HG03460 (cell line): Measurements from ENCODE around the gene ZNF831.

Source experiments
- ATAC-seq: cut with Tn5 transposase; IDR thresholded peaks from one replicate; pipeline ENCODE4 v1.9.1; 2021; ENCODE audit not compliant: unreplicated experiment

The ZNF831 gene

DNA sequence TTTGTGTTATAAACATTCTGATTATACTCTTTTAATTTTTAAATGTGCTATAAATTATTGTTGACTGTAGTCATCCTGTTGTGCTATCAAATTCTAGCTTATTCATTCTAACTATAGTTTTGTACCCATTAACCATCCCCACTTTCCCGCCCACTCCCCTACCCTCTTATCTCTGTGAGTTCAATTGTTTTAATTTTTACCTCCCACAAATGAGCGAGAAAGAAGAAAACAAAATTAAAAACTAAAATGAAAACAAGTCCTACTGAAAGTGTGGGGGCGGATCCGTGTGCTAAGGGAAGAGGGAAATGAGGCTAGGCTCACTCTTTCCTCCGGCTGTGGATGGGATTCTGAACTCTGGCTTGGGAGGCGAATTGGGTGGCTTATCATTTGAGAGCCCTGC, 6.6 kb upstream of the ZNF831 start:
- no peak for ATAC-seq

DNA sequence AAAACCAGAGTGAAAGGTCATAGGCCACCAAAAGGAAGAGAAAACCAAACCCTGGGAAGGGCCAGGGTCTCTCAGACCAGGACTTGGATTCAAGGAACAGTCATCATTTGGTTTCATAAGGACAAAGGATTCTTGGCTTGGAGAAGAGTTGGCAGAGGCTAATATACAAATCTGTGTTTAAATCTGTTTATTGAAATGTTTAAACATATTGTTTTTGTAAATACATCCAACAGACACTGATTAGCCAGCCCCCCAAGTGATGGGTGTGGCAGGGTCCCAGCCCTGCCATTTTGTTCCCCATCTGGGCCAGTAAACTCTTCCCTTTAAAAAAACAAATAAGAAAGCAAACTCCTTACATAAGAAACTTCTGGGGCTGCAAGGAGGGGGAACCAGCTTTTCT, 6.1 kb upstream of the ZNF831 start:
- ATAC-seq, result no peak

DNA sequence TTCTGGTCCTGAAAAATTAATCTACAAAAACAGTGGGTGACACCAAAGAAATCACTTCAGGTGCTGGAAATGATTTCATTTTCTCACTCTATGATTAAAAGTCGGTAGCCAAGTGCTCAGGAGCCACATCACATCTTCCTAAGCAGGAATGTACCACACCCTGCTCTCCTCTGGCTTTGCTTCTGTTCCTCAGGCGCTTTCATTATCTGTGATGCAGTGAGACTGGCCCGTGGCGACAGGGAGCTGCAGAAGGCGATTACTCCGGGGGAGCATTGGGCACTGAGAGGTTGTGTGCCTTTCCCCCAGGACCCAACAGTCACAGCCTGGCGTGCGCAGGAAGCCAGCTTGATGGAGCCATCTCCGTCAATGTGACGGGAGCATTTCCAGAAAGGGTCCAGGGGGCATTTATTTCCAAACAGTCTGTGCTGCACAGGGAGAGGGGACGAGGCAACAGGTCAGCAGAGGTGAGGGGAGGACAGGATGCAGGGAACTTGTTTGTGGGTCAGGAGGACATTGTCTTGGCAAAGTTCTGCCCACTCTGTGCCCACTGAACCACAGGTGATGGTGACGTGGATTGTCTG, 5.6 kb upstream of the ZNF831 start:
- ATAC-seq, result no peak

DNA sequence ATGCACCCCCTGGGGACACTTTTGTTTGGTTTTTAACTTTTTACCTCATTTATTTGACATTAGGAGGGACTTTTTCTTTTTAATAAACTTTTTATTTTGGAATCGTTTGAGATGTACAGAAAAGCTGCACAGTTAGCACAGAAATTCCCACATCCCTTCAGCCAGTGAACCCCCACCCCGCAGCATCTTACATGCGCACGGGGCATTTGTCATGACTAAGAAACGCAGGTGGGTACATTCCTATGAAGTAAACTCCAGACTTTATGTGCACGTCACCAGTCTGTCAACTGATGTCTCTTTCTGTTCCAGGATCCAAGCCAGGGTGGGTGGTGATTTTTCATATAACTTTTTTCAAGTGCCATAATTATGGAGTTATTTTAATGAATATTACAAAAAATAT, 4.9 kb upstream of the ZNF831 start:
- ATAC-seq, result no peak

GRCh38 chr20:59159091-59159490, 4.5 kb upstream of the ZNF831 start:
- no peak for ATAC-seq

DNA sequence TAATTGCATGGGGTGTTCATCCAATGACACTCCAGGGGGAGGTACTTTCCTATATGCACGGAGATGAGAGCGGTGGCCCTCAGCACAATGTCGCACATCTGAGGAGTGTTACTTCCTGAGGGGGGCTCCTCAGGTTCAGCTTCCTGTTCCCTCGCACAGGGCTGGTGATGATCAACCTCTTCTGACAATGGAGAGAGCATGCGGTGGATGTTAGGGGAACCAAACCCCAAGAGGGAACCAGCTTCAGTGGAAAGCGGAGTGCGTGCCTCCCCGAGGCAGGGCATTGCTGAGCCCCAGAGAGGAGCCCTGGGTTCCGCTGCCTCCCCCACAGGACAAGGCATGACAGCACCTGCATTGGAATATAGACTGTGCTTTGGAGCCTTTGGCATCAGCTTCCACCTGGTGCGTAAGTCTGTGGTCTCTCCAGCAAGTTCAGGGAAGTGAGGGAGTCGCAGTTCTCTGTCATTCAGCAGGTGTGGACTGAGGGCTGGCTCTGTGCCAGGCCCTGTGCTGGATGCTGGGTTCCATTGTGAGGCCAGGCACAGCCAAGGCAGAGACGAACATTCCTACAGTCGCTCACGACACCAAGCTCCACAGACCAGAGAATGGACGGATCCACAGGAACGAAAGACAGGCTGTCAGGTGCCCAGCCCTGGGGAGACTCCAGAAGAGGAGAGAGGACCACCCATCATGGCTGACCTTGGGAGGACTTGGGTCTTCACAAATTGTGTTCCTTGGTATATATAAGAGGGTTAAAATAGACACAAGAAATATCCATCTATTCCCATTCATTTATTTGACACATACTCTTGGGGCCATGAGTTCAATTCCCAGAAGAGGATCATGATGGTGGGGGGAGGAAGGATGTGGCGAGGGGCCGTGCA, 3.9 kb upstream of the ZNF831 start:
- no peak for ATAC-seq

- no peak for ATAC-seq
Observed at GRCh38 chr20:59160389-59161115, 3.1 kb upstream of the ZNF831 start.

GRCh38 chr20:59161721-59162120, 1.9 kb upstream of the ZNF831 start:
- no peak for ATAC-seq

- no peak for ATAC-seq
Observed at GRCh38 chr20:59164686-59165391, 1.2 kb downstream of the ZNF831 start.

DNA sequence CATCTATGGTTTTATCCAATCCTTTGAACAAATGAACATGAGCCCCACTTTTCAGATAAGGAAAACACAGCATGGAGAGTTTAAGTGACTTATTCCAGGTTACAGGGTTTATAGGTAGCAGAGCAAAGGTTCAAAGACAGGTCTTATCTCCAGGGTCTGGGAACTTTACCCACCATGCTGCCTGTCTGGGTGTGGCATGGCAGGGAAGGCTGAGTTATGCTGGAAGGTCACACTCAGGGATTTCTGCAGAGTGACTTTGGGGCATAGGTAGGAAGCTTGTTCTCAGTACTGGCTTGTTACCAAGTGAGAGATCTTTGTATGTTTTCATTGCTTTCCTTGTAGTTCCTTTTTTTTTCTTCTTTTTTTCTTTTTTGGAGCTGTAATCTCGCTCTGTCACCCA, 1.8 kb downstream of the ZNF831 start:
- no peak for ATAC-seq

GRCh38 chr20:59165891-59166709, 2.5 kb downstream of the ZNF831 start:
- no peak for ATAC-seq

- no peak for ATAC-seq
Observed at GRCh38 chr20:59170406-59171349, 7.1 kb downstream of the ZNF831 start.

DNA sequence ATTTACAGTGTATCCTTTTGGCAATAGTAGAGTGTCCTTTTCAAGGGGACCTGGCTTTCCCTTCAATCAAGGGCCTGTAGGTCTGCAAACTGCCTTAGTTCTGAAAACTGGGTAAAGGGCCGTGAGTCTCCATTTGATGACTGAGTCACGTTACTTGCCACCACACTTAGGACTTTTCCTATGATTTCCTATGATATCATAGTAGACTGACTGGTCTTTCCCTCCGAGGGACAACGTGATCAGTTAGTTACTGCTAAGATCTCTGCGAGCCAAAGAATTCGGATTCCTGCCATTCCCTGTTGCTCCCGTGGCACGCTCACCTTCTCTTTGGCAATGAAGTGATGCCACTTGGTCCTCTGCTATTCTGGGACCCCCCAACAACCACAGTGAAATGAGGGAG, 8.4 kb downstream of the ZNF831 start:
- ATAC-seq, result no peak

- ATAC-seq, result no peak
Observed at GRCh38 chr20:59173938-59174491, 10.4 kb downstream of the ZNF831 start.

DNA sequence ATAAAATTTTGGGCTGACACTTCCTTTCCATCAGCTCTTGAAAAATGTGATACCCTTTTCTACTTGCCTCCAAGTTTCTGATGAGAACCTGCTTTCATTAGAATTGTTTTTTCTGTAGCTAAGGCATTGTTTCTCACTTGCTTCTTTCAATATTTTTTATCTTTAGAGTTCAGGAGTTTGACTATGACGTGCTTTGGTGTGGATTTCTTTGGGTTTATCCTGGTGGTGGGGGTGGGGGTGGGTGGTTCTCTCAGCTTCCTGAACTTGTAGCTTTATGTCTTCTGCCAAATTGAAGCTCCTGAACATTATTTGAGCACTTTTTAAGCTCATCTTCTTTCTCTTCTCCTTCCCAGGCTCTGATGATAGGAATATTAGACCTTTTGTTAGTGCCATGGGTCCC, 11.4 kb downstream of the ZNF831 start:
- no peak for ATAC-seq

DNA sequence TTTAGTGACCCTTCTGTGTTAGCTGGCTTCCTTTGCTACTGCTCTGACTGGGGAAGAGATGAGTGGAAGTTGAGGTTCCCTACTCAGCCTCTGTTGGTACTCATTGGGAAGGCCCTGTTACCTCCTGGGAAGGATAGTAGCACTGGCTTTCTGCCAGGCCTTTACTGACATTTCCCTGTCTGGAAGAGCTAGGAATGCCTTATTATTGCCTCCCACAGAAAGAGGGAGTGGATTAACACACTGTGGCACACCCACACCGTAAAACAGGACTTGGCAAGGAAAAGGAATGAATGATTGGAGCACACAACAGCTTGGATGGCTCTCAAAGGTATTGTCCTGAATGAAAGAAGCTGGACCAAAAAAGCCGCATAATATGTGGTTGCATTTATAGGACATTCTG, 12.2 kb downstream of the ZNF831 start:
- no peak for ATAC-seq

DNA sequence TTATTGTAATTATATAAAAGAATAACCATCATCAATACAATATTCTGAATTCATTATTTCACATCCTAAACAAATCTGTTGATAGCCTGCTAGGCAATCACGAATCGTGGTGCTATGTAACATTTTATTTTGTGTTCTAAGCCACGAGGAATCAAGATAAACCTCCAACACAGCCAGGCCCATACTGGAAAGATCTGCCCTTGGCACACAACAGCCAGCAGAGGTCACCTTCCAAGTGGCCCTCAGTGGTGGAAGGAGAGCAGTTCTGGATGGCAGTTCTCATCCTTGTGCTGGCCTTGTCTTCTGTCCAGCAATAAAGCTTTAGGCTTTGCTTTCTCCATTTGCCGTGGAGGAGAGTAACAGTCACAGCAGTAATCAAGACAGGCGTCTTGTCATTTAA, 13.2 kb downstream of the ZNF831 start:
- ATAC-seq, result no peak

DNA sequence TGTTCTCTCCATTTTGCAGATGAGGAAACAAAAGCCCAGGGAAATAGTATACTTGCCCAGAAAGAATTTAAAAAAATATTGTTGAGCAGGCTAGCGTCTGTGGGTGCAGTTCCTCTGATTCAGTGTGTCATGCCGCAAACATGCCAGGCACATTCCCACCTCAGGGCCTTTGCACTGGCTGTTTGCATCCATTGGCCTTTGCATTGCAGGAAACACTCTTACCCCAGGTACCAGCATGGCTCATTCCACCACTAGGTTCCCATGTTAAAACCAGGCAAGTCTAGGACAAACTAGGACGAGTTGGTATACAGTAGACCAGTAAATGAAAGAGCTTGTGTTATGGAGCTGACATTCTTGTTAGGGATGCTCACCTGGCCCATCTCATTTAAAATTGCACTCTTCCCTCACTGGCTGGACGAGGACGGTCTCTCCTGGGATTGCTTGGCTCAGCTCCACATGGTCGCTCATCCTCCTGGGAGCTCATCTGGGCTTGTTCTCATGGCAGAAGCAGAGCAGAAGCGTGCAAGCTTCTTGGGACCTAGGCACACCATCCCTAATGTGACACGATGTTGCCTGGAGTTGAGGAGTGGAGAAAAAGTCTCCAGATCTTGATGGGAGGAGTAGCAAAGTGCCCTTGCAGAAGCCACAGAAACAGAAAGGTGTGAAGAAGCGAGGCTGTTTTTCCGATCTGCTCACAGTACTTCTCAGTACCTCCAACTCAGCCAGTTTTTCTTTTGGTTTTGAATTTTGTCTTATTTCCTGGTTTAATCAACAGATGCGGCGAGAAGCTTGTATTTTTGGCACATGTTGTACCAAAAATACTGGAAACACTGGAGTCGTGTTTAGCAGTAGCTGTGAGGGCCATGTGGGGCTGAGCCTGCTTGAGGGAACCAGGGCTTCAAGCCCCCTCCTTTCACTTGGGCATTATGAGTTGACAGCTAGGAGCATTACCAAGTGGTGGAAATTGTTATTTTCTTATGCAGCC, 13.9 kb downstream of the ZNF831 start:
- no peak for ATAC-seq
